H9 (cell line): Measurements from ENCODE around the gene MCCC1. TPM values are rescaled to one million over a fixed set of nuclear protein-coding genes. Genes with fewer than 3 reads are reported as not detected.

Source experiments
- DNase-seq: peaks from one replicate; pipeline ENCODE4 v3.0.0-alpha.2; 2017
- H2AFZ ChIP-seq: one replicate; pipeline ENCODE4 v1.6.1; 2013; ENCODE audit warnings: mild to moderate bottlenecking, low read length, control low read depth, moderate library complexity
- H2AK5ac ChIP-seq: 2 replicates; pipeline ENCODE4 v1.6.1; 2013; ENCODE audit warnings: low read length, control low read depth, mixed read lengths; ENCODE audit not compliant: insufficient read length
- H2BK120ac ChIP-seq: one replicate; pipeline ENCODE4 v1.6.1; 2013; ENCODE audit warnings: low read depth, mild to moderate bottlenecking, low read length, control low read depth, inconsistent platforms; ENCODE audit not compliant: poor library complexity, severe bottlenecking
- H2BK12ac ChIP-seq: 2 replicates; pipeline ENCODE4 v1.6.1; 2013; ENCODE audit warnings: low read length, control low read depth, mixed read lengths, low read depth; ENCODE audit not compliant: insufficient read length
- H2BK15ac ChIP-seq: 2 replicates; pipeline ENCODE4 v1.6.1; 2013; ENCODE audit warnings: low read depth, low read length, control low read depth
- H2BK20ac ChIP-seq: one replicate; pipeline ENCODE4 v1.6.1; 2013; ENCODE audit warnings: low read depth, mild to moderate bottlenecking, low read length, control low read depth, inconsistent platforms; ENCODE audit not compliant: poor library complexity, severe bottlenecking
- H2BK5ac ChIP-seq: 2 replicates; pipeline ENCODE4 v1.6.1; 2013; ENCODE audit warnings: low read length, control low read depth, mixed read lengths; ENCODE audit not compliant: insufficient read length
- H3K14ac ChIP-seq: 2 replicates; pipeline ENCODE4 v1.6.1; 2013; ENCODE audit warnings: low read length, control low read depth; ENCODE audit not compliant: insufficient read depth
- H3K18ac ChIP-seq: 2 replicates; pipeline ENCODE4 v1.6.1; 2013; ENCODE audit warnings: low read depth, mild to moderate bottlenecking, mixed read lengths, low read length, control low read depth; ENCODE audit not compliant: insufficient read length
- H3K23ac ChIP-seq: 2 replicates; pipeline ENCODE4 v1.6.1; 2013; ENCODE audit warnings: low read length, control low read depth, mixed read lengths, low read depth; ENCODE audit not compliant: insufficient read length
- H3K23me2 ChIP-seq: 2 replicates; pipeline ENCODE4 v1.6.1; 2013; ENCODE audit warnings: low read depth, mild to moderate bottlenecking, mixed read lengths, low read length, control low read depth; ENCODE audit not compliant: insufficient read length, poor library complexity, severe bottlenecking
- H3K27ac ChIP-seq: 2 replicates; pipeline ENCODE4 v1.5.1; 2013; ENCODE audit warnings: low read length, control low read depth, mixed read lengths, low read depth; ENCODE audit not compliant: insufficient read length
- H3K27me3 ChIP-seq: 2 replicates; pipeline ENCODE4 v1.6.1; 2013; ENCODE audit warnings: low read length, control low read depth, inconsistent platforms; ENCODE audit not compliant: insufficient read depth
- H3K4ac ChIP-seq: 2 replicates; pipeline ENCODE4 v1.6.1; 2013; ENCODE audit warnings: low read depth, mild to moderate bottlenecking, control low read depth, inconsistent platforms, low read length, moderate library complexity
- H3K4me1 ChIP-seq: 2 replicates; pipeline ENCODE4 v1.6.1; 2013; ENCODE audit warnings: low read length, control low read depth, inconsistent platforms; ENCODE audit not compliant: insufficient read depth
- H3K4me2 ChIP-seq: 2 replicates; pipeline ENCODE4 v1.6.1; 2013; ENCODE audit warnings: low read length, control low read depth, mixed read lengths; ENCODE audit not compliant: insufficient read length, insufficient read depth
- H3K56ac ChIP-seq: 2 replicates; pipeline ENCODE4 v1.6.1; 2013; ENCODE audit warnings: low read depth, mild to moderate bottlenecking, mixed read lengths, low read length, control low read depth; ENCODE audit not compliant: insufficient read length
- H3K79me1 ChIP-seq: 2 replicates; pipeline ENCODE4 v1.6.1; 2013; ENCODE audit warnings: low read depth, mild to moderate bottlenecking, moderate library complexity, low read length, control low read depth, inconsistent platforms; ENCODE audit not compliant: insufficient read depth, poor library complexity, severe bottlenecking
- H3K79me2 ChIP-seq: 2 replicates; pipeline ENCODE4 v1.6.1; 2013; ENCODE audit warnings: low read length, control low read depth, inconsistent platforms; ENCODE audit not compliant: insufficient read depth
- H3K9ac ChIP-seq: 2 replicates; pipeline ENCODE4 v1.6.1; 2013; ENCODE audit warnings: low read length, control low read depth, mixed read lengths; ENCODE audit not compliant: insufficient read length; ENCODE audit errors: extremely low read depth
- H3K9me3 ChIP-seq: one replicate; pipeline ENCODE4 v1.6.1; 2013; ENCODE audit warnings: low read depth, low read length, inconsistent platforms; ENCODE audit not compliant: control insufficient read depth
- H3T11ph ChIP-seq: one replicate; pipeline ENCODE4 v1.6.1; 2013; ENCODE audit warnings: mild to moderate bottlenecking, low read length, control low read depth, inconsistent platforms
- H4K20me1 ChIP-seq: one replicate; pipeline ENCODE4 v1.6.1; 2013; ENCODE audit not compliant: control insufficient read depth, insufficient read length, insufficient read depth
- H4K5ac ChIP-seq: 2 replicates; pipeline ENCODE4 v1.6.1; 2013; ENCODE audit warnings: low read depth, mild to moderate bottlenecking, mixed read lengths, low read length, control low read depth; ENCODE audit not compliant: insufficient read length
- H4K8ac ChIP-seq: replicated peaks from 2 replicates; pipeline ENCODE4 v1.6.1; 2013; ENCODE audit warnings: low read length, control low read depth, mixed read lengths, low read depth; ENCODE audit not compliant: insufficient read length
- H4K91ac ChIP-seq: 2 replicates; pipeline ENCODE4 v1.6.1; 2013; ENCODE audit warnings: low read depth, mild to moderate bottlenecking, moderate library complexity, mixed read lengths, low read length, control low read depth; ENCODE audit not compliant: insufficient read length
- H3K27ac Mint-ChIP-seq, 3 experiments: 2 replicates in 2 of 3; 3 replicates in 1 of 3; pipeline ENCODE4 v1.8.0; 2020 to 2021; ENCODE audit warnings: mixed read lengths in 3 of 3, mild to moderate bottlenecking in 1 of 3, moderate library complexity in 1 of 3
- H3K27me3 Mint-ChIP-seq: 2 replicates; pipeline ENCODE4 v1.8.0; 2021; ENCODE audit warnings: low read depth, mild to moderate bottlenecking, moderate library complexity, mixed read lengths
- H3K36me3 Mint-ChIP-seq, 3 experiments: 2 replicates in 2 of 3; 3 replicates in 1 of 3; pipeline ENCODE4 v1.8.0; 2020 to 2021; ENCODE audit warnings: low read depth in 3 of 3, mixed read lengths in 3 of 3; ENCODE audit not compliant: insufficient read depth in 1 of 3
- H3K4me1 Mint-ChIP-seq, 2 experiments: 2 replicates each; pipeline ENCODE4 v1.8.0; 2020; ENCODE audit warnings: mixed read lengths in 2 of 2
- H3K4me3 Mint-ChIP-seq, 2 experiments: 2 replicates in 1 of 2; 3 replicates in 1 of 2; pipeline ENCODE4 v1.8.0; 2020 to 2021; ENCODE audit warnings: mild to moderate bottlenecking in 2 of 2, mixed read lengths in 2 of 2, moderate library complexity in 1 of 2
- H3K9me3 Mint-ChIP-seq, 2 experiments: 2 replicates in 1 of 2; 3 replicates in 1 of 2; pipeline ENCODE4 v1.8.0; 2020; ENCODE audit warnings: mild to moderate bottlenecking in 2 of 2, mixed read lengths in 2 of 2, moderate library complexity in 1 of 2
- WGBS: extraction: QIAGEN DNeasy Blood & Tissue Kit; methylation state at CpG from one replicate; pipeline ENCODE4 v1.1.7; 2013; ENCODE audit warnings: missing lambda C conversion rate, low lambda C conversion rate, mixed read lengths; ENCODE audit not compliant: insufficient read length; ENCODE audit errors: extremely low coverage; 5-methylcytosine and 5-hydroxymethylcytosine counted together
- total RNA-seq: library from RNA; stranded (reverse); gene quantifications from 2 replicates; pipeline ENCODE4 v1.2.1, GENCODE V29; 2021
- TF ChIP-seq, protein P1 (sequence below): fragments of 200-600 bp; sonication (generic); conservative IDR thresholded peaks from 3 replicates; pipeline ENCODE4 v1.8.0; 2021; ENCODE audit warnings: antibody characterized with exemption, mild to moderate bottlenecking

MCCC1 gene
- total RNA-seq, 1 experiment from 2014 or later, result 18.3 TPM

DNA sequence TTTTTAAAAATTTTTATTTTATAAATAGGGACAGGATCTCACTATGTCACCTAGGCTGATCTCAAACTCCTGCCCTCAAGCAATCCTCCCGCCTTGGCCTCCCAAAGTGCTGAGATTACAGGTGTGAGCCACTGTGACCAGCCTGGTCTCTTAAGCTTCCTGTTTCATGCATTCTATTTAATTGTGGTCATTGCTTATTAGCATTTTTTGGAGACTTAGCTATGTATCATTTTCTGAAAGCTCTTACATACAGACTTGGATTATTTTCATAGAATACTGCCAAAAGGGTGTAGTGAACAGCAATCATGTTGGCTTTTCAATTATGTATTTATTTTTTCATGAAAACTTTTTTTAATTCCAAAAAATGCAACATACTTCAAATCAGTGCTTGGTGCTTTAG, 67.5 kb downstream of the MCCC1 start:
- no peak overlapping the region for H3K9ac ChIP-seq
- no peak overlapping the region for H3K18ac ChIP-seq
- no peak overlapping the region for H2BK5ac ChIP-seq
- no peaks in the 10 kb centered on the region for H3K79me2 ChIP-seq
- no peak overlapping the region for H2BK15ac ChIP-seq
- no peak for DNase-seq
- no peaks in the 10 kb centered on the region for H3K4me1 Mint-ChIP-seq
- no peaks in the 10 kb centered on the region for H3K9me3 ChIP-seq
- no peaks in the 10 kb centered on the region for H3K23me2 ChIP-seq
- peaks cover 33 to 48% (median 48%) of the 10 kb centered on the region in 3 experiments for H3K36me3 Mint-ChIP-seq
- no peak overlapping the region for H3K4me2 ChIP-seq
- no peaks in the 10 kb centered on the region for H4K20me1 ChIP-seq
- no peak overlapping the region for H4K91ac ChIP-seq
- no peaks in the 10 kb centered on the region for H3K79me1 ChIP-seq
- no peak overlapping the region for H4K8ac ChIP-seq
- no peak overlapping the region for H2AFZ ChIP-seq
- H2AK5ac ChIP-seq, result no peak overlapping the region
- WGBS, result no CpG with 5 or more reads among the region's 1 CpG
- no peak overlapping the region for H3K23ac ChIP-seq
- no peak overlapping the region for H3K56ac ChIP-seq
- H2BK20ac ChIP-seq, result no peak overlapping the region
- no peak overlapping the region for H3T11ph ChIP-seq
- H3K4me3 Mint-ChIP-seq, result no peak overlapping the region
- H2BK12ac ChIP-seq, result no peak overlapping the region
- no peak overlapping the region for H3K27ac Mint-ChIP-seq
- no peak overlapping the region for H3K27ac ChIP-seq
- no peaks in the 10 kb centered on the region for H3K27me3 Mint-ChIP-seq
- H3K9me3 Mint-ChIP-seq, result peaks cover 0 to 3% of the 10 kb centered on the region in 2 experiments; a peak in 1 of 5 replicates
- H2BK120ac ChIP-seq, result no peak overlapping the region
- TF ChIP-seq, protein P1, sequence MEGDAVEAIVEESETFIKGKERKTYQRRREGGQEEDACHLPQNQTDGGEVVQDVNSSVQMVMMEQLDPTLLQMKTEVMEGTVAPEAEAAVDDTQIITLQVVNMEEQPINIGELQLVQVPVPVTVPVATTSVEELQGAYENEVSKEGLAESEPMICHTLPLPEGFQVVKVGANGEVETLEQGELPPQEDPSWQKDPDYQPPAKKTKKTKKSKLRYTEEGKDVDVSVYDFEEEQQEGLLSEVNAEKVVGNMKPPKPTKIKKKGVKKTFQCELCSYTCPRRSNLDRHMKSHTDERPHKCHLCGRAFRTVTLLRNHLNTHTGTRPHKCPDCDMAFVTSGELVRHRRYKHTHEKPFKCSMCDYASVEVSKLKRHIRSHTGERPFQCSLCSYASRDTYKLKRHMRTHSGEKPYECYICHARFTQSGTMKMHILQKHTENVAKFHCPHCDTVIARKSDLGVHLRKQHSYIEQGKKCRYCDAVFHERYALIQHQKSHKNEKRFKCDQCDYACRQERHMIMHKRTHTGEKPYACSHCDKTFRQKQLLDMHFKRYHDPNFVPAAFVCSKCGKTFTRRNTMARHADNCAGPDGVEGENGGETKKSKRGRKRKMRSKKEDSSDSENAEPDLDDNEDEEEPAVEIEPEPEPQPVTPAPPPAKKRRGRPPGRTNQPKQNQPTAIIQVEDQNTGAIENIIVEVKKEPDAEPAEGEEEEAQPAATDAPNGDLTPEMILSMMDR, result no peak
- no peaks in the 10 kb centered on the region for H3K4me1 ChIP-seq
- no peak overlapping the region for H3K4ac ChIP-seq
- no peak overlapping the region for H4K5ac ChIP-seq
- no peaks in the 10 kb centered on the region for H3K27me3 ChIP-seq
- no peak overlapping the region for H3K14ac ChIP-seq
